Erythroblast (primary cell): ENCODE data around the gene CENPX.

Experiments used
- DNase-seq, 2 experiments: peaks; one replicate each; lab custom pipeline; 2025; lab: John Stamatoyannopoulos, UW
- GATA1 ChIP-seq: IDR thresholded peaks from 2 replicates; pipeline ENCODE4 v1.6.1; 2011; ENCODE audit warnings: low read depth, mild to moderate bottlenecking, control low read depth, low read length, moderate library complexity
- POLR2A ChIP-seq: IDR thresholded peaks from 2 replicates; pipeline ENCODE4 v1.6.1; 2011; ENCODE audit warnings: mild to moderate bottlenecking, low read length

The CENPX gene

GRCh38 chr17:82022310-82022980 lies at the start of gene CENPX:
CENPX (minus strand) TSS chr17:82022878; CDS start chr17:82022861, 17 bp downstream.
- peak; percentile 51 to 63 for DNase-seq
- TF ChIP-seq POLR2A = peak; percentile 41
- TF ChIP-seq GATA1 = no peak

GRCh38 chr17:82070611-82071010 lies 47.9 kb upstream of the CENPX start:
- no peak for DNase-seq
- TF ChIP-seq POLR2A (no peak), GATA1 (no peak)

- peak; percentile 86 to 91 for DNase-seq
- TF ChIP-seq POLR2A = peak; percentile 63
- no peak for TF ChIP-seq GATA1
These were observed 43.1 kb upstream of the CENPX start, which contains the start of gene DUS1L for GRCh38 chr17:82065638-82066303. DUS1L (minus strand) TSS chr17:82065804; CDS start chr17:82065059, 745 bp downstream.

GRCh38 chr17:82065193-82065637 lies 42.5 kb upstream of the CENPX start:
- peak; percentile 73 to 77 for DNase-seq
- TF ChIP-seq POLR2A = no peak
- TF ChIP-seq GATA1 = no peak

- no peak for DNase-seq
- TF ChIP-seq GATA1 (no peak), POLR2A (no peak)
These were observed 41.9 kb upstream of the CENPX start for GRCh38 chr17:82064433-82065192.

GRCh38 chr17:82063424-82064415 lies 41.0 kb upstream of the CENPX start:
- no peak for DNase-seq
- TF ChIP-seq POLR2A (no peak), GATA1 (no peak)

GRCh38 chr17:82062984-82063368 lies 40.3 kb upstream of the CENPX start:
- no peak for TF ChIP-seq GATA1
- TF ChIP-seq POLR2A = no peak
- DNase-seq = no peak

- TF ChIP-seq GATA1 (no peak), POLR2A (no peak)
- DNase-seq = no peak
These were observed 39.7 kb upstream of the CENPX start for GRCh38 chr17:82062076-82062983.

GRCh38 chr17:82061047-82061925 lies 38.6 kb upstream of the CENPX start:
- TF ChIP-seq GATA1 = no peak
- TF ChIP-seq POLR2A = no peak
- DNase-seq = no peak

GRCh38 chr17:82060614-82061013 lies 37.9 kb upstream of the CENPX start:
- DNase-seq = no peak
- TF ChIP-seq GATA1 (no peak), POLR2A (no peak)

GRCh38 chr17:82060001-82060380 lies 37.3 kb upstream of the CENPX start:
- no peak for DNase-seq
- TF ChIP-seq GATA1 = no peak
- no peak for TF ChIP-seq POLR2A
